Measurements from ENCODE around the gene MTARC2.
A peak's percentile ranks its signal among the peaks of the same experiment; 100 is the strongest.

The MTARC2 gene

DNA sequence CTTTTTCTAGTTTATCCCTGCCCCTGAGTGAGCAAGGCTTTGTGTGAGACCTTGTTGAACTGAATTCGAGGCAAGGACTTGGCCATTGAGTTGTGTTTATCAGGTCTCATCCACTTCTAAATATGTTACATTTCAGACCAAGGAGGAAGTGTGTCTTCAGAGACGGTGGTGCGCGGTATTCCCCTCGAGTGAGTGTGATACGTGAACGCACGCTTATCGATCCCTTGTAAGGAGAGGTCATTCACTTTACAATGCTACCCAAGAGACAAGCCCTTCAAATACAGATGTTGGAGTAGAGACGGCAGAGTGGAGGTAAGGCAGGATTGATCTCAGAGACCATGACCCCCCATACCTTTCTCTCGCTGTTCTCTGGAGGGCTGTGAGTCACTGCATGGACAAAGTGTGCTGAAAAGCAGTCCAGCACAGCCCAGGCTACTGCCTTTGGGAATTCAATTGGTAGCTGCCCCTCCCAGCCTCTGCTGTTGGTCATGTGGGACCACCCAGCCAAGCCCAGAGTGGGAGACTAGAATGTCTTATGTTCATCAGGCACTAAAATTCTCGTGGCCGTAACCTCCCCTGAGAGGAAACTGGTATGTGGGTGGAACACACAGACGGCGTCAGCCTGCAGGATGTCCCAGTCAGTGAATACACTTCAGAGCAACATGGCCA, 22.3 kb downstream of the MTARC2 start:
- DNase-seq, result no peak

GRCh38 chr1:220772846-220773245, 24.7 kb downstream of the MTARC2 start:
- DNase-seq, result no peak

GRCh38 chr1:220775240-220775853, 27.2 kb downstream of the MTARC2 start:
- peak; percentile 16 for DNase-seq

DNA sequence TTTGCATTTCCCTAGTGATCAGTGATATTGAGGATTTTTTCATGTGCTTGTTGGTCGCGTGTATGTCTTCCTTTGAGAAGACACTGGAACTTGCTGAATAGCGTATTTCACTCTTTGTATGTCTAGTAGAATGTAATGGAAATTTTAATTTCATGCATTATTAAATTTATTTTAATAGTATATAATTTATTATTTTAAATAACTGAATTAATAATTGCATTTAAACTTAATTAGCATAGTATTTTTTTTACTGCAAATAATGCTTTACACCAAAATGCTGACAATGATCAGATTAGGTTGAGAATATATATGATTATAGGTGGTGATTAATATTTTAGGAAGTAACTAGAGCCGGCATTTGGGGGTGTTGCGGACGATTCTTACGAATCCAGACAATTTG, 28.1 kb downstream of the MTARC2 start:
- DNase-seq, result no peak

DNA sequence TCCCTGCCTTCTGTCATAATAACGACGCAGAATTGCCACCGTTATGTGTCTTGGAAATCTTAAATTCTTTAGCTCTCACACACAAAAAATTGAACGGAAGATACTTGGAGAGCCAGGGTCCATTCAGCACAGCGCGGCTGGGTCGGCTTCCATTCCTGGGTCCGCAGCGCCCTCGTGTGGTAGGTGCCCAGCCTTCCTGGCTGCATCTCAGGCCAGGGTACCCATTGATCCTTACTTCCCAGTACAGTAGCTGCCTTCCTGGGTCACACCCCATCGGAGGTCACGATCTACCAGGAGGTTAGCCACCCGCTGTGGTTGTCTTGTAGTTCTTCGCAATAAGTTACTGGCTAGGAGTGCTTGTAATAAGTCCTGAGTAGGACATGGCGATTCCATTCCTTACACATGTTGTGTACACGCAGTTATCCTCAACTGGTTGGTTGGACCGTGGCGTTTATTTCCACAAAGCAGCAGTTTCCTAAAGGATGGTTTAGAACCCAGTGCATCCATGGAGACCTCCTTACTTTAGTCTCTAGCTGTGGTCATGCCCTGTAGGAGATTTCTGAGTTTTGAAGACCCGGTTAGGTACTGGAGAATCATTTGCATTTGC, 28.7 kb downstream of the MTARC2 start:
- peak; percentile 57 for DNase-seq

DNA sequence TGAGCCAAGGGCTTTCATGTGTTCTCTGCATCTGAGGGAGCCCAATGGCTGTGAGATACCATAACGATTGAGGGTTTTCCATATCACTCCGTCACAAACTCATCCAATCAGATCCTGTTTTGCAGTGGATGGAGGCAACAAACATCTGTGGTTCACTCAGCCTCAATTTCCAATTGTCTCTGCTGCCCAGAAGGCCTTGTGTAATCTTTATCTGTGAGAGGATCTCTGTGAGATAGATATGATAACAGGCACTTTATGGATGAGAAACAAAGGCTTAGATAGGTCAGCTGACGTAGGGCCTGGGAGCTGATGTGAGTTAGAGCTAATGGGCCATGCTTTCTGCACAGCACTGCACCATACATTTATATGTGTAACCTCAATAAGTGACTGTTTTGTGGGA, 35.3 kb downstream of the MTARC2 start:
- no peak for DNase-seq

- no peak for DNase-seq
Measured at GRCh38 chr1:220784751-220785150, 36.6 kb downstream of the MTARC2 start.

- DNase-seq, result no peak
Measured at GRCh38 chr1:220785166-220786056, 37.3 kb downstream of the MTARC2 start.

DNA sequence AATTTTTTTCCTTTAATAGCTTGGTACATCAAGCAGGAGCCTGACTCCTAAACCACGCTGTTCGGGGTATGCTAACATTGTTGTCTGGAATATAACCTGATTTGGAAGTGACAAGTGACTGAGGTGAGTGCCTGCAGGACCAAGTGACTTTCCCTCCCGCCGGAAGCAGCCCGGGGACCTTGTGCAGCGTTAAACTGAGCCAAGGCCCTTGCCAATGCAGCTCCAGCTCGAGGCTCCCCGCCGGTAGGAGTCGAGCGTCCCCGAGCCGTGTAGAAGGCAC, 37.9 kb downstream of the MTARC2 start:
- DNase-seq, result no peak

DNA sequence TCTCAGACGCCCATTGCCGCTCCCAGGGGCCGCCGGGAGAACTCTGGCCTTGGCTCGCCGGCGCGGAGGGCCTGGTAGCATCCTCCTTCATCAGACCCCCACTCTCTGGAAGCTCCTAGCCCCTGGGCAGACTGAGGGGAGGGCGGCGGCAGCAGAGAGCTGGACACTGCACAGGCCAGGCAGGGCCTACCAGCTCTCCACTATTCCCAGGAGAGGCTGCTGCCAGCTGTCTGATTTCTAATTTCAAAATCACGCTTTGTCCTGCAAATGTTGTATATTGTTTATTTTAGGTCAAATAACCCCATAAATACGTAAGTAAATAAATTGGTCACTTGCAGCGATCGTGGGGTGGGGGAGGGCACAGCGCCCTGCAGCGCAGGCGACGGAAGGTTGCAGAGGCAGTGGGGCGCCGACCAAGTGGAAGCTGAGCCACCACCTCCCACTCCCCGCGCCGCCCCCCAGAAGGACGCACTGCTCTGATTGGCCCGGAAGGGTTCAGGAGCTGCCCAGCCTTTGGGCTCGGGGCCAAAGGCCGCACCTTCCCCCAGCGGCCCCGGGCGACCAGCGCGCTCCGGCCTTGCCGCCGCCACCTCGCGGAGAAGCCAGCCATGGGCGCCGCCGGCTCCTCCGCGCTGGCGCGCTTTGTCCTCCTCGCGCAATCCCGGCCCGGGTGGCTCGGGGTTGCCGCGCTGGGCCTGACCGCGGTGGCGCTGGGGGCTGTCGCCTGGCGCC, 38.4 kb downstream of the MTARC2 start, which contains the start of gene MTARC1:
TSS of gene MTARC1 (plus strand) at position 577 of the 732 bp plus-strand sequence. CDS start at position 609, 32 bp downstream.
- peak; percentile 36 for DNase-seq

GRCh38 chr1:220787069-220787619, 39.0 kb downstream of the MTARC2 start:
- DNase-seq, result no peak

GRCh38 chr1:220788900-220789299, 40.8 kb downstream of the MTARC2 start:
- DNase-seq, result no peak

- DNase-seq, result no peak
Measured at GRCh38 chr1:220789532-220790147, 41.5 kb downstream of the MTARC2 start.

- peak; percentile 20 for DNase-seq
Measured at GRCh38 chr1:220791285-220791684, 43.2 kb downstream of the MTARC2 start.

GRCh38 chr1:220791956-220792355, 43.8 kb downstream of the MTARC2 start:
- DNase-seq, result no peak

DNA sequence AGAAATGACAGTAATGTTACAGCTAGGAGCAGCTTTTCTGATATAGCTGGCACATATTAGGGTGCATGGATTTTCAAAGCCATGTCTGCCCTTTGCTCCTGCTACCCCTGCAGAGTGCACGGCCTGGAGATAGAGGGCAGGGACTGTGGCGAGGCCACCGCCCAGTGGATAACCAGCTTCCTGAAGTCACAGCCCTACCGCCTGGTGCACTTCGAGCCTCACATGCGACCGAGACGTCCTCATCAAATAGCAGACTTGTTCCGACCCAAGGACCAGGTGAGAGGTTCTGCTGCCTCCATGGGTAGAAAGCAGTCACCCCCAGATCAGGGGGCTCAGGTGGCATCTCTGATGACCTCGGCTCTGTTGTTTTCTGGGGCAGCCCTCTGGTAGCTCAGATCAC, 48.4 kb downstream of the MTARC2 start:
- no peak for DNase-seq

GRCh38 chr1:220797044-220797443, 48.9 kb downstream of the MTARC2 start:
- no peak for DNase-seq

- no peak for DNase-seq
Measured at GRCh38 chr1:220797553-220797952, 49.4 kb downstream of the MTARC2 start.

- no peak for DNase-seq
Measured at GRCh38 chr1:220798338-220798737, 50.2 kb downstream of the MTARC2 start.

- no peak for DNase-seq
Measured at GRCh38 chr1:220800262-220800661, 52.1 kb downstream of the MTARC2 start.

GRCh38 chr1:220803401-220804201, 55.5 kb downstream of the MTARC2 start:
- DNase-seq, result peak; percentile 30

All from fibroblast of skin of right biceps (primary cell).